Activated T-cell treated with anti-CD3 and anti-CD28 coated beads, Interleukin-2, amount 50 U/mL, for 72 hours (primary cell): ENCODE measurements around the gene RHOT2. TPM values are rescaled to one million over a fixed set of nuclear protein-coding genes. Genes with fewer than 3 reads are reported as not detected.

ENCODE experiments used
- ATAC-seq, 2 donors: fragments of 150-1000 bp; cut with Tn5 transposase; replicated peaks in 1 of 2; 2 replicates each; pipeline ENCODE4 v1.10.0; 2021; ENCODE audit warnings: moderate library complexity in 2 of 2, mild to moderate bottlenecking in 1 of 2
- DNase-seq, 2 donors: peaks; one replicate each; pipeline ENCODE4 v3.0.0; 2021 to 2022; ENCODE audit warnings: mixed read lengths in 1 of 2
- H3K27ac Mint-ChIP-seq: one replicate; pipeline ENCODE4 v1.8.0; 2022; ENCODE audit warnings: mild to moderate bottlenecking, moderate library complexity, mixed read lengths
- H3K27me3 Mint-ChIP-seq: one replicate; pipeline ENCODE4 v1.8.0; 2022; ENCODE audit warnings: low read depth, mixed read lengths
- H3K36me3 Mint-ChIP-seq, 2 donors: one replicate each; pipeline ENCODE4 v1.8.0; 2022; ENCODE audit warnings: mixed read lengths in 2 of 2, mild to moderate bottlenecking in 1 of 2; ENCODE audit not compliant: insufficient read depth in 2 of 2
- H3K4me1 Mint-ChIP-seq: one replicate; pipeline ENCODE4 v1.8.0; 2022; ENCODE audit warnings: low read depth, mixed read lengths
- H3K4me3 Mint-ChIP-seq, 2 donors: one replicate each; pipeline ENCODE4 v1.8.0; 2022; ENCODE audit warnings: mild to moderate bottlenecking in 2 of 2, mixed read lengths in 2 of 2, moderate library complexity in 2 of 2
- H3K9me3 Mint-ChIP-seq, 2 donors: one replicate each; pipeline ENCODE4 v1.8.0; 2022; ENCODE audit warnings: mixed read lengths in 2 of 2
- total RNA-seq, 2 donors: library from RNA; stranded (reverse); gene quantifications; one replicate each; pipeline ENCODE4 v1.2.3, GENCODE V29; 2022

Gene RHOT2
- total RNA-seq = 100 to 1,000 TPM; 110 to 115 TPM

GRCh38 chr16:667780-668518 lies at the start of gene RHOT2:
Gene RHOT2 (plus strand): TSS chr16:668132. CDS start chr16:668200, 68 bp downstream.
- ATAC-seq = peak; percentile 95 to 97
- H3K4me1 Mint-ChIP-seq = peaks cover 9% of the 10 kb centered on the region
- no peaks in the 10 kb centered on the region for H3K27me3 Mint-ChIP-seq
- peak; percentile 96 to 98 for DNase-seq
- peak within 1 kb of the TSS; percentile 85 for H3K27ac Mint-ChIP-seq
- H3K9me3 Mint-ChIP-seq = no peaks in the 10 kb centered on the region
- peaks cover 0 to 2% of the 10 kb centered on the region in 2 donors for H3K36me3 Mint-ChIP-seq
- H3K4me3 Mint-ChIP-seq = peak within 1 kb of the TSS; percentile 85 to 88

- Mint-ChIP-seq H3K36me3 (no peaks in the 10 kb centered on the region), H3K9me3 (no peaks in the 10 kb centered on the region), H3K4me1 (no peaks in the 10 kb centered on the region), H3K27me3 (no peaks in the 10 kb centered on the region), H3K27ac (no peak overlapping the region), H3K4me3 (no peak overlapping the region)
- no peak for ATAC-seq
- no peak for DNase-seq
These were observed 48.3 kb upstream of the RHOT2 start for GRCh38 chr16:619476-620100.

- no peaks in the 10 kb centered on the region for H3K36me3 Mint-ChIP-seq
- H3K4me3 Mint-ChIP-seq = no peak overlapping the region
- H3K4me1 Mint-ChIP-seq = no peaks in the 10 kb centered on the region
- no peak overlapping the region for H3K27ac Mint-ChIP-seq
- H3K9me3 Mint-ChIP-seq = no peaks in the 10 kb centered on the region
- no peak for DNase-seq
- ATAC-seq = no peak
- no peaks in the 10 kb centered on the region for H3K27me3 Mint-ChIP-seq
These were observed 47.0 kb upstream of the RHOT2 start for GRCh38 chr16:620700-621525.

- no peak for ATAC-seq
- DNase-seq = no peak
- no peaks in the 10 kb centered on the region for H3K36me3 Mint-ChIP-seq
- no peaks in the 10 kb centered on the region for H3K27me3 Mint-ChIP-seq
- H3K4me3 Mint-ChIP-seq = no peak overlapping the region
- H3K4me1 Mint-ChIP-seq = no peaks in the 10 kb centered on the region
- no peaks in the 10 kb centered on the region for H3K9me3 Mint-ChIP-seq
- H3K27ac Mint-ChIP-seq = no peak overlapping the region
These were observed 46.3 kb upstream of the RHOT2 start for GRCh38 chr16:621526-622105.

GRCh38 chr16:622920-623280 lies 45.0 kb upstream of the RHOT2 start:
- ATAC-seq (no peak), DNase-seq (no peak)
- H3K4me3 Mint-ChIP-seq = no peak overlapping the region
- H3K9me3 Mint-ChIP-seq = no peaks in the 10 kb centered on the region
- no peak overlapping the region for H3K27ac Mint-ChIP-seq
- H3K4me1 Mint-ChIP-seq = no peaks in the 10 kb centered on the region
- no peaks in the 10 kb centered on the region for H3K27me3 Mint-ChIP-seq
- no peaks in the 10 kb centered on the region for H3K36me3 Mint-ChIP-seq

GRCh38 chr16:624526-625070 lies 43.3 kb upstream of the RHOT2 start:
- Mint-ChIP-seq H3K4me3 (no peak overlapping the region), H3K9me3 (no peaks in the 10 kb centered on the region), H3K36me3 (no peaks in the 10 kb centered on the region), H3K4me1 (no peaks in the 10 kb centered on the region), H3K27ac (no peak overlapping the region), H3K27me3 (no peaks in the 10 kb centered on the region)
- DNase-seq = no peak
- ATAC-seq = no peak

GRCh38 chr16:625117-625976 lies 42.6 kb upstream of the RHOT2 start:
- Mint-ChIP-seq H3K36me3 (no peaks in the 10 kb centered on the region), H3K4me3 (no peak overlapping the region), H3K4me1 (no peaks in the 10 kb centered on the region), H3K27ac (no peak overlapping the region), H3K27me3 (no peaks in the 10 kb centered on the region), H3K9me3 (no peaks in the 10 kb centered on the region)
- no peak for DNase-seq
- no peak for ATAC-seq

- Mint-ChIP-seq H3K4me1 (no peaks in the 10 kb centered on the region), H3K27me3 (no peaks in the 10 kb centered on the region), H3K36me3 (no peaks in the 10 kb centered on the region), H3K27ac (no peak overlapping the region), H3K4me3 (no peak overlapping the region), H3K9me3 (no peaks in the 10 kb centered on the region)
- ATAC-seq = no peak
- no peak for DNase-seq
These were observed 41.8 kb upstream of the RHOT2 start for GRCh38 chr16:625977-626765.

GRCh38 chr16:626787-627453 lies 41.0 kb upstream of the RHOT2 start:
- Mint-ChIP-seq H3K36me3 (no peaks in the 10 kb centered on the region), H3K27me3 (no peaks in the 10 kb centered on the region), H3K4me1 (no peaks in the 10 kb centered on the region), H3K4me3 (no peak overlapping the region), H3K9me3 (no peaks in the 10 kb centered on the region), H3K27ac (no peak overlapping the region)
- no peak for DNase-seq
- no peak for ATAC-seq

- Mint-ChIP-seq H3K36me3 (no peaks in the 10 kb centered on the region), H3K4me1 (no peaks in the 10 kb centered on the region), H3K27me3 (no peaks in the 10 kb centered on the region), H3K27ac (no peak overlapping the region), H3K9me3 (no peaks in the 10 kb centered on the region), H3K4me3 (no peak overlapping the region)
- no peak for DNase-seq
- no peak for ATAC-seq
These were observed 40.3 kb upstream of the RHOT2 start for GRCh38 chr16:627454-628239.
